ENCODE data around the gene CYP27B1. TPM values are rescaled to one million over a fixed set of nuclear protein-coding genes. Genes with fewer than 3 reads are reported as not detected.

Gene CYP27B1
- polyA plus RNA-seq, 1 experiment = 0.91 TPM

DNA sequence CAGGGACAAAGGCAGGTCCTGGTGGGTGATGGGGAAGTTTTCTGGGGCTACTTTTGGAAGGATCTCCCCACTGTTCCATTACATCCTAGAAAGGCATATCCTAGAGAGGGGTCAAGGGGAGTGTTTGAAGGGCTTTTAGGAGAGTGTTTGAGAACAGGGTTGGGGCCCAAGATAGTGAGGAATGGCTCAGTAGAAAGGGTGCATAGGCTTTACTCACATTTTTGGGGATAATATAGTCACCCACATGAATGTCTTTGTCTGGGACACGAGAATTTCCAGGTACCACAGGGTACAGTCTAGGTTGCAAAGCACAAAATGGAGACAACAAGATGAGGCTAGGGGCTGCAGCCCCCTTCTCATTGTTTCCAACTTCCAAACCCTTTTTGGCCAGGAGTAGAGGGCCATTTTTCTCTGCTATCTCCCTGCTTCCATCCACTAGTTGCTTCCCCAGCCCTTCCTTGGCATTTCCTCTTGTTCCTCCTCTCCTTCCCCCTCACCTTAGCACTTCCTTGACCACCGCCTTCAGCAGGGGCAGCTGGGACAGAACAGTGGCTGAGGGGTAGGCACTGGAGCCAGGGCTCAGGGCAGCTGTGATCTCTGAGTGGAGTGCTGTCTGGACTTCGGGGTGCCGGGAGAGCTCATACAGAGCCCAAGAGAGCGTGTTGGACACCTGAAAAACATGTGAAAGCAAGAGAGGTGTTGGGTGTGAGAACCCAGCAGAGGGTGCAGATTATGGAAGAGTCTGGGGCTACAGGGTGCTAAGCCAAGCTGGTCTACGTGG is 2.8 kb downstream of the CYP27B1 start:
- Histone ChIP-seq H3K27me3 (ENCODE audit: control insufficient read depth, insufficient read depth, low read length) (peaks cover 8% of the 10 kb centered on the region; the same call in 1 of the 2 replicates), H3K36me3 (ENCODE audit: control insufficient read depth, insufficient read depth, low read length) (no peaks in the 10 kb centered on the region; the same call in 1 of the 2 replicates), H3K4me3 (ENCODE audit: low read depth, low read length) (no peak overlapping the region)
- ChIA-PET POLR2A (no interaction called here), CTCF (interaction anchor here (0.7 to 0.9 kb wide), 2 partner anchors 19 to 27 kb away, joined by 3 read pairs; partner anchors contain the start of gene TSFM)
- TF ChIP-seq, protein P1, sequence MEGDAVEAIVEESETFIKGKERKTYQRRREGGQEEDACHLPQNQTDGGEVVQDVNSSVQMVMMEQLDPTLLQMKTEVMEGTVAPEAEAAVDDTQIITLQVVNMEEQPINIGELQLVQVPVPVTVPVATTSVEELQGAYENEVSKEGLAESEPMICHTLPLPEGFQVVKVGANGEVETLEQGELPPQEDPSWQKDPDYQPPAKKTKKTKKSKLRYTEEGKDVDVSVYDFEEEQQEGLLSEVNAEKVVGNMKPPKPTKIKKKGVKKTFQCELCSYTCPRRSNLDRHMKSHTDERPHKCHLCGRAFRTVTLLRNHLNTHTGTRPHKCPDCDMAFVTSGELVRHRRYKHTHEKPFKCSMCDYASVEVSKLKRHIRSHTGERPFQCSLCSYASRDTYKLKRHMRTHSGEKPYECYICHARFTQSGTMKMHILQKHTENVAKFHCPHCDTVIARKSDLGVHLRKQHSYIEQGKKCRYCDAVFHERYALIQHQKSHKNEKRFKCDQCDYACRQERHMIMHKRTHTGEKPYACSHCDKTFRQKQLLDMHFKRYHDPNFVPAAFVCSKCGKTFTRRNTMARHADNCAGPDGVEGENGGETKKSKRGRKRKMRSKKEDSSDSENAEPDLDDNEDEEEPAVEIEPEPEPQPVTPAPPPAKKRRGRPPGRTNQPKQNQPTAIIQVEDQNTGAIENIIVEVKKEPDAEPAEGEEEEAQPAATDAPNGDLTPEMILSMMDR (IDR thresholded peaks at IDR 0.05; ENCODE audit: insufficient read depth, low read depth, low read length) = no peak
- DNase-seq (ENCODE audit: low read depth) = no peak

GRCh38 chr12:57762463-57762862 is 4.4 kb downstream of the CYP27B1 start:
- CTCF ChIA-PET = interaction anchor here (0.6 to 1.0 kb wide), 2 partner anchors 37 to 143 kb away, joined by 3 read pairs; no protein-coding TSS in a partner anchor
- POLR2A ChIA-PET = no interaction called here
- TF ChIP-seq, protein P1 (IDR thresholded peaks at IDR 0.05; ENCODE audit: insufficient read depth, low read depth, low read length) = no peak
- DNase-seq (ENCODE audit: low read depth) = no peak
- H3K27me3 ChIP-seq (ENCODE audit: control insufficient read depth, insufficient read depth, low read length) = peaks cover 8% of the 10 kb centered on the region; the same call in 1 of the 2 replicates
- no peak overlapping the region for H3K4me3 ChIP-seq (ENCODE audit: low read depth, low read length)
- no peaks in the 10 kb centered on the region; the same call in 1 of the 2 replicates for H3K36me3 ChIP-seq (ENCODE audit: control insufficient read depth, insufficient read depth, low read length)

GRCh38 chr12:57761391-57761998 is 5.4 kb downstream of the CYP27B1 start:
- TF ChIP-seq, protein P1 (IDR thresholded peaks at IDR 0.05; ENCODE audit: insufficient read depth, low read depth, low read length) = no peak
- H3K27me3 ChIP-seq (ENCODE audit: control insufficient read depth, insufficient read depth, low read length) = peaks cover 8% of the 10 kb centered on the region; the same call in 1 of the 2 replicates
- POLR2A ChIA-PET = no interaction called here

GRCh38 chr12:57760347-57760982 is 6.4 kb downstream of the CYP27B1 start:
- ChIA-PET POLR2A (no interaction called here), CTCF (interaction anchor here (0.8 to 1.8 kb wide), 6 partner anchors 9 to 148 kb away, joined by 3 to 4 read pairs (median 3); no protein-coding TSS in a partner anchor)
- no peak for DNase-seq (ENCODE audit: low read depth)
- Histone ChIP-seq H3K27me3 (ENCODE audit: control insufficient read depth, insufficient read depth, low read length) (peaks cover 10% of the 10 kb centered on the region), H3K36me3 (ENCODE audit: control insufficient read depth, insufficient read depth, low read length) (no peaks in the 10 kb centered on the region; the same call in 1 of the 2 replicates), H3K4me3 (ENCODE audit: low read depth, low read length) (no peak overlapping the region)
- TF ChIP-seq, protein P1 (IDR thresholded peaks at IDR 0.05; ENCODE audit: insufficient read depth, low read depth, low read length) = no peak

More at GRCh38 chr12:57761391-57761998, 5.4 kb downstream of the CYP27B1 start:
- no peak for DNase-seq (ENCODE audit: low read depth)
- Histone ChIP-seq H3K36me3 (ENCODE audit: control insufficient read depth, insufficient read depth, low read length) (no peaks in the 10 kb centered on the region; the same call in 1 of the 2 replicates), H3K4me3 (ENCODE audit: low read depth, low read length) (no peak overlapping the region)
- CTCF ChIA-PET = interaction anchor here (0.6 kb wide), 1 partner anchor 144 kb away, joined by 3 read pairs; no protein-coding TSS in a partner anchor
